HepG2 (cell line): ENCODE results near the gene FYB2.

ENCODE experiments used
- BRCA1 ChIP-seq: sonication (generic); formaldehyde crosslinking; IDR thresholded peaks from 2 replicates; pipeline ENCODE4 v1.4.0; 2020; ENCODE audit warnings: missing genetic modification reagents
- IRF9 ChIP-seq: sonication (generic); formaldehyde crosslinking; IDR thresholded peaks from 2 replicates; pipeline ENCODE4 v1.8.0; 2022; ENCODE audit warnings: missing genetic modification reagents, mild to moderate bottlenecking, borderline replicate concordance
- JUN ChIP-seq: sonication (generic); formaldehyde crosslinking; IDR thresholded peaks from 2 replicates; pipeline ENCODE4 v1.4.0; 2020; ENCODE audit warnings: mild to moderate bottlenecking, missing genetic modification reagents
- KDM4B ChIP-seq: sonication (generic); formaldehyde crosslinking; IDR thresholded peaks from 2 replicates; pipeline ENCODE4 v1.4.0; 2020; ENCODE audit warnings: missing genetic modification reagents
- KLF12 ChIP-seq: sonication (generic); formaldehyde crosslinking; IDR thresholded peaks from 2 replicates; pipeline ENCODE4 v1.4.0; 2020; ENCODE audit warnings: missing genetic modification reagents, borderline replicate concordance
- PAF1 ChIP-seq: IDR thresholded peaks from 2 replicates; pipeline ENCODE4 v1.6.1; 2016; ENCODE audit warnings: missing genetic modification reagents, missing compliant biosample characterization
- POLR2AphosphoS5 ChIP-seq: IDR thresholded peaks from 2 replicates; pipeline ENCODE4 v1.6.1; 2012; ENCODE audit warnings: low read depth, low read length
- RCOR2 ChIP-seq: IDR thresholded peaks from 2 replicates; pipeline ENCODE4 v1.6.1; 2016; ENCODE audit warnings: missing biosample characterization, missing genetic modification reagents
- RXRA ChIP-seq: sonication (generic); formaldehyde crosslinking; IDR thresholded peaks from 2 replicates; pipeline ENCODE4 v1.5.1; 2020; ENCODE audit warnings: missing genetic modification reagents
- SMAD3 ChIP-seq: sonication (generic); formaldehyde crosslinking; IDR thresholded peaks from 2 replicates; pipeline ENCODE4 v1.4.0; 2020; ENCODE audit warnings: missing genetic modification reagents
- SRSF9 ChIP-seq: fragments of 200-400 bp; formaldehyde crosslinking; IDR thresholded peaks from 2 replicates; pipeline ENCODE4 v1.6.1; 2018; ENCODE audit warnings: borderline replicate concordance, mild to moderate bottlenecking, low read depth, low read length; ENCODE audit not compliant: insufficient read depth, poor library complexity, severe bottlenecking
- ZBTB4 ChIP-seq: sonication (generic); formaldehyde crosslinking; IDR thresholded peaks from 2 replicates; pipeline ENCODE4 v1.4.0; 2020; ENCODE audit warnings: missing genetic modification reagents, mild to moderate bottlenecking, borderline replicate concordance
- ZC3H4 ChIP-seq: sonication (generic); formaldehyde crosslinking; IDR thresholded peaks from 2 replicates; pipeline ENCODE4 v1.4.0; 2020; ENCODE audit warnings: missing genetic modification reagents, borderline replicate concordance
- ZNF777 ChIP-seq: sonication (generic); formaldehyde crosslinking; IDR thresholded peaks from 2 replicates; pipeline ENCODE4 v1.4.0; 2020; ENCODE audit warnings: missing genetic modification reagents

- no peak for TF ChIP-seq SMAD3 (CRISPR knock-in tag)
- TF ChIP-seq KLF12 (CRISPR knock-in tag), result no peak
- no peak for TF ChIP-seq RXRA
- TF ChIP-seq RCOR2 (CRISPR knock-in tag), result no peak
- TF ChIP-seq JUN (CRISPR knock-in tag), result no peak
- TF ChIP-seq ZNF777 (CRISPR knock-in tag), result no peak
- TF ChIP-seq SRSF9, result no peak
- TF ChIP-seq BRCA1 (CRISPR knock-in tag), result no peak
- TF ChIP-seq ZBTB4, result no peak
- TF ChIP-seq ZC3H4 (CRISPR knock-in tag), result no peak
- TF ChIP-seq POLR2AphosphoS5, result no peak
- no peak for TF ChIP-seq PAF1 (CRISPR knock-in tag)
- no peak for TF ChIP-seq IRF9
- TF ChIP-seq KDM4B (CRISPR knock-in tag), result no peak
Observed at GRCh38 chr1:56683569-56683968, 135.6 kb downstream of the FYB2 start.
